Naive thymus-derived CD8-positive, alpha-beta T cell (primary cell): ENCODE measurements around the gene OTOG. TPM values are rescaled to one million over a fixed set of nuclear protein-coding genes. Genes with fewer than 3 reads are reported as not detected.

Experiments used
- ATAC-seq, 2 donors: fragments of 150-1000 bp; cut with Tn5 transposase in 1 of 2; sonication (Bioruptor Pico), chemical (Tn5 transposase) in 1 of 2; 1 replicate in 1 of 2; 2 replicates in 1 of 2; pipeline ENCODE4 v1.10.0; 2021; ENCODE audit warnings: mild to moderate bottlenecking in 2 of 2, moderate library complexity in 2 of 2
- POLR2A ChIA-PET: fragments of 350-600 bp; sonication (Branson Sonifier 250); formaldehyde crosslinking; loops from one replicate; lab custom pipeline; 2021; ENCODE audit warnings: antibody characterized with exemption; lab: Charles Lee
- DNase-seq, 10 donors: peaks; one replicate each; pipeline versions ENCODE4 v3.0.0 to v3.0.0-alpha.2; 2020 to 2022
- H3K27ac Mint-ChIP-seq, 10 donors: one replicate each; pipeline ENCODE4 v1.8.0; 2020 to 2022; ENCODE audit warnings: mild to moderate bottlenecking in 10 of 10, mixed read lengths in 10 of 10, moderate library complexity in 4 of 10, inconsistent platforms in 1 of 10
- H3K27me3 Mint-ChIP-seq, 5 donors: one replicate each; pipeline ENCODE4 v1.8.0; 2021 to 2022; ENCODE audit warnings: mixed read lengths in 5 of 5
- H3K36me3 Mint-ChIP-seq, 3 donors: one replicate each; pipeline ENCODE4 v1.8.0; 2020 to 2022; ENCODE audit warnings: mixed read lengths in 3 of 3, mild to moderate bottlenecking in 2 of 3, inconsistent platforms in 1 of 3
- H3K4me1 Mint-ChIP-seq, 4 donors: one replicate each; pipeline ENCODE4 v1.8.0; 2021 to 2022; ENCODE audit warnings: mixed read lengths in 4 of 4
- H3K4me3 Mint-ChIP-seq, 10 donors: one replicate each; pipeline ENCODE4 v1.8.0; 2020 to 2022; ENCODE audit warnings: mild to moderate bottlenecking in 10 of 10, mixed read lengths in 10 of 10, moderate library complexity in 6 of 10, inconsistent platforms in 1 of 10
- H3K9me3 Mint-ChIP-seq, 9 donors: one replicate each; pipeline ENCODE4 v1.8.0; 2020 to 2022; ENCODE audit warnings: mixed read lengths in 9 of 9, mild to moderate bottlenecking in 3 of 9, inconsistent platforms in 1 of 9, moderate library complexity in 1 of 9
- polyA plus RNA-seq, 3 donors: library from polyadenylated mRNA; unstranded; fragments of 300-500 nt; fragmentation: Illumina TruSeq; gene quantifications; one replicate each; pipeline ENCODE4 v1.2.3, GENCODE V29; 2021
- total RNA-seq, 8 experiments: library from RNA in 2 of 8; stranded (reverse) in 2 of 8; gene quantifications; one replicate each; pipeline ENCODE4 v1.2.3 and lab custom pipeline; 2021 to 2026

The OTOG gene
- total and polyA plus RNA-seq, 5 experiments from 2014 or later = not detected

GRCh38 chr11:17630936-17631335 is 83.9 kb downstream of the OTOG start:
- Mint-ChIP-seq H3K27ac (no peak overlapping the region), H3K36me3 (no peaks in the 10 kb centered on the region), H3K4me1 (no peaks in the 10 kb centered on the region), H3K27me3 (peaks cover 10 to 42% (median 26%) of the 10 kb centered on the region in 5 donors), H3K4me3 (no peak overlapping the region), H3K9me3 (no peaks in the 10 kb centered on the region)
- no peak for ATAC-seq
- no peak for DNase-seq
- POLR2A ChIA-PET = no interaction called here

GRCh38 chr11:17631702-17632365 is 84.8 kb downstream of the OTOG start:
- Mint-ChIP-seq H3K27ac (no peak overlapping the region), H3K36me3 (no peaks in the 10 kb centered on the region), H3K9me3 (no peaks in the 10 kb centered on the region), H3K4me3 (no peak overlapping the region), H3K4me1 (no peaks in the 10 kb centered on the region), H3K27me3 (peaks cover 10 to 37% (median 25%) of the 10 kb centered on the region in 5 donors)
- ATAC-seq (no peak), DNase-seq (no peak)
- POLR2A ChIA-PET = no interaction called here

- POLR2A ChIA-PET = no interaction called here
- ATAC-seq (no peak), DNase-seq (no peak)
- H3K27ac Mint-ChIP-seq = no peak overlapping the region
- no peaks in the 10 kb centered on the region for H3K4me1 Mint-ChIP-seq
- peaks cover 3 to 30% (median 22%) of the 10 kb centered on the region in 5 donors for H3K27me3 Mint-ChIP-seq
- no peaks in the 10 kb centered on the region for H3K9me3 Mint-ChIP-seq
- no peak overlapping the region for H3K4me3 Mint-ChIP-seq
- H3K36me3 Mint-ChIP-seq = no peaks in the 10 kb centered on the region
Measured at GRCh38 chr11:17633279-17633986, 86.4 kb downstream of the OTOG start.

- Mint-ChIP-seq H3K36me3 (no peaks in the 10 kb centered on the region), H3K27ac (no peak overlapping the region), H3K9me3 (no peaks in the 10 kb centered on the region), H3K27me3 (peaks cover 1 to 22% (median 14%) of the 10 kb centered on the region in 5 donors), H3K4me3 (no peak overlapping the region), H3K4me1 (no peaks in the 10 kb centered on the region)
- ATAC-seq = no peak
- no peak for DNase-seq
- POLR2A ChIA-PET = no interaction called here
Measured at GRCh38 chr11:17633987-17634775, 87.1 kb downstream of the OTOG start.

GRCh38 chr11:17634776-17635550 is 87.9 kb downstream of the OTOG start:
- no peak for ATAC-seq
- Mint-ChIP-seq H3K4me1 (no peaks in the 10 kb centered on the region), H3K27ac (no peak overlapping the region), H3K9me3 (no peaks in the 10 kb centered on the region), H3K4me3 (no peak overlapping the region), H3K27me3 (peaks cover 0 to 15% (median 11%) of the 10 kb centered on the region in 5 donors), H3K36me3 (no peaks in the 10 kb centered on the region)
- no peak for DNase-seq
- POLR2A ChIA-PET = no interaction called here

GRCh38 chr11:17635551-17635938 is 88.5 kb downstream of the OTOG start:
- no peaks in the 10 kb centered on the region for H3K4me1 Mint-ChIP-seq
- POLR2A ChIA-PET = no interaction called here
- H3K27ac Mint-ChIP-seq = no peak overlapping the region
- ATAC-seq = no peak
- no peak for DNase-seq
- H3K9me3 Mint-ChIP-seq = no peaks in the 10 kb centered on the region
- H3K4me3 Mint-ChIP-seq = no peak overlapping the region
- H3K36me3 Mint-ChIP-seq = no peaks in the 10 kb centered on the region
- H3K27me3 Mint-ChIP-seq = peaks cover 0 to 9% (median 7%) of the 10 kb centered on the region in 5 donors

GRCh38 chr11:17636721-17637120 is 89.7 kb downstream of the OTOG start:
- POLR2A ChIA-PET = no interaction called here
- Mint-ChIP-seq H3K27ac (no peak overlapping the region), H3K36me3 (no peaks in the 10 kb centered on the region), H3K4me1 (no peaks in the 10 kb centered on the region), H3K4me3 (no peak overlapping the region), H3K9me3 (no peaks in the 10 kb centered on the region), H3K27me3 (peaks cover 0 to 8% (median 4%) of the 10 kb centered on the region in 5 donors)
- no peak for DNase-seq
- no peak for ATAC-seq

- POLR2A ChIA-PET = no interaction called here
- H3K27me3 Mint-ChIP-seq = peaks cover 0 to 8% (median 5%) of the 10 kb centered on the region in 5 donors
Measured at GRCh38 chr11:17637901-17638300, 90.8 kb downstream of the OTOG start.

GRCh38 chr11:17638311-17638710 is 91.3 kb downstream of the OTOG start:
- no peak for ATAC-seq
- no peak overlapping the region for H3K27ac Mint-ChIP-seq
- H3K9me3 Mint-ChIP-seq = no peaks in the 10 kb centered on the region
- no peak overlapping the region for H3K4me3 Mint-ChIP-seq
- POLR2A ChIA-PET = no interaction called here
- DNase-seq = no peak
- H3K36me3 Mint-ChIP-seq = no peaks in the 10 kb centered on the region
- H3K4me1 Mint-ChIP-seq = peaks cover 0 to 2% (median 0%) of the 10 kb centered on the region in 4 donors
- H3K27me3 Mint-ChIP-seq = peaks cover 0 to 8% (median 6%) of the 10 kb centered on the region in 5 donors

More at GRCh38 chr11:17637901-17638300, 90.8 kb downstream of the OTOG start:
- H3K27ac Mint-ChIP-seq = no peak overlapping the region
- H3K4me1 Mint-ChIP-seq = peaks cover 0 to 2% (median 0%) of the 10 kb centered on the region in 4 donors
- H3K4me3 Mint-ChIP-seq = no peak overlapping the region
- H3K36me3 Mint-ChIP-seq = no peaks in the 10 kb centered on the region
- no peaks in the 10 kb centered on the region for H3K9me3 Mint-ChIP-seq
- ATAC-seq = no peak
- DNase-seq = no peak

GRCh38 chr11:17639091-17639490 is 92.0 kb downstream of the OTOG start:
- Mint-ChIP-seq H3K27me3 (peaks cover 0 to 8% (median 8%) of the 10 kb centered on the region in 5 donors), H3K9me3 (no peaks in the 10 kb centered on the region), H3K36me3 (no peaks in the 10 kb centered on the region), H3K4me1 (peaks cover 0 to 2% (median 0%) of the 10 kb centered on the region in 4 donors), H3K4me3 (no peak overlapping the region), H3K27ac (no peak overlapping the region)
- POLR2A ChIA-PET = no interaction called here
- DNase-seq (no peak), ATAC-seq (no peak)

- Mint-ChIP-seq H3K9me3 (no peaks in the 10 kb centered on the region), H3K27me3 (peaks cover 0 to 8% (median 8%) of the 10 kb centered on the region in 5 donors), H3K4me3 (no peak overlapping the region), H3K4me1 (peaks cover 0 to 2% (median 0%) of the 10 kb centered on the region in 4 donors), H3K36me3 (no peaks in the 10 kb centered on the region), H3K27ac (no peak overlapping the region)
- DNase-seq (no peak), ATAC-seq (no peak)
- POLR2A ChIA-PET = no interaction called here
Measured at GRCh38 chr11:17639781-17640180, 92.7 kb downstream of the OTOG start.

GRCh38 chr11:17640493-17641164 is 93.6 kb downstream of the OTOG start:
- Mint-ChIP-seq H3K4me3 (no peak overlapping the region), H3K36me3 (no peaks in the 10 kb centered on the region), H3K27me3 (peaks cover 0 to 8% (median 8%) of the 10 kb centered on the region in 5 donors), H3K9me3 (no peaks in the 10 kb centered on the region), H3K4me1 (peaks cover 0 to 2% (median 0%) of the 10 kb centered on the region in 4 donors), H3K27ac (no peak overlapping the region)
- POLR2A ChIA-PET = no interaction called here
- ATAC-seq = no peak
- DNase-seq = no peak
